GM12865 (cell line): ENCODE measurements around the gene ALDOA.

Source experiments
- DNase-seq: peaks from one replicate; pipeline ENCODE4 v3.0.0; 2010; ENCODE audit warnings: low read depth
- H3K4me3 ChIP-seq: 2 replicates; pipeline ENCODE4 v1.5.1; 2011; ENCODE audit warnings: mild to moderate bottlenecking, low read depth, low read length, control low read depth
- TF ChIP-seq, protein P1 (sequence below): IDR thresholded peaks from 2 replicates; pipeline ENCODE4 v1.5.1; 2011; ENCODE audit warnings: low read length, control low read depth, low read depth, inconsistent platforms; ENCODE audit not compliant: insufficient read depth; ENCODE audit errors: missing control alignments

Gene ALDOA

DNA sequence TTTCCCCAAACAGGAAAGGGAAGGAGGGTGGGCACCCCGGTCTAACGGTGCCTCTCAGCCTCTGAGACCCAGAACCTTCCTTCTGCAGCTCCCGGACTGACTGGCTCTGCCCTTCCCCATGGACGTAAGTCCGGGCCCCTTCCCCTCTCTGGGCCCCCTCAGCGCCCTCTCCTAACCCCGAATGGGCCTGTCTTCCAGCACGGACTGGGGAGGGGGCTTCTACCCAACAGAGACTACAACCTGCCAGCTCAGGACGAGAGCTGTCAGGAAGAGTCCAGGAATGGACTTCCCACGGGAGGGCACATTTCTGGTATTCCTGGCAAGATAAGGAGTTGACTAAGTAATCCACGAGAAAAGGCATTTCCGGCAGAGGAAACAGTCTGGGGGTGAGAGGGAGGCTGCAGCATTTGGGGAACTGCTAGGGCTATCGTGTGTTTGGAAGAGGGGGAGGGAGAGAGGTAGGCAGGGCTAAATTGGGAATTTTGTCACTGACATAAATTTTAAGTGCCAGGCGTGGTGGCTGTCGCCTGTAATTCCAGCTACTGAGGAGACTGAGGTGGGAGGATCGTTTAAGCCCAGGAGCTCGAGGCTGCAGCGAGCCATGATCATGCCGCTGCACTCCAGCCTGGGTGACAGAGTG lies 12.1 kb upstream of the ALDOA start:
- TF ChIP-seq, protein P1, sequence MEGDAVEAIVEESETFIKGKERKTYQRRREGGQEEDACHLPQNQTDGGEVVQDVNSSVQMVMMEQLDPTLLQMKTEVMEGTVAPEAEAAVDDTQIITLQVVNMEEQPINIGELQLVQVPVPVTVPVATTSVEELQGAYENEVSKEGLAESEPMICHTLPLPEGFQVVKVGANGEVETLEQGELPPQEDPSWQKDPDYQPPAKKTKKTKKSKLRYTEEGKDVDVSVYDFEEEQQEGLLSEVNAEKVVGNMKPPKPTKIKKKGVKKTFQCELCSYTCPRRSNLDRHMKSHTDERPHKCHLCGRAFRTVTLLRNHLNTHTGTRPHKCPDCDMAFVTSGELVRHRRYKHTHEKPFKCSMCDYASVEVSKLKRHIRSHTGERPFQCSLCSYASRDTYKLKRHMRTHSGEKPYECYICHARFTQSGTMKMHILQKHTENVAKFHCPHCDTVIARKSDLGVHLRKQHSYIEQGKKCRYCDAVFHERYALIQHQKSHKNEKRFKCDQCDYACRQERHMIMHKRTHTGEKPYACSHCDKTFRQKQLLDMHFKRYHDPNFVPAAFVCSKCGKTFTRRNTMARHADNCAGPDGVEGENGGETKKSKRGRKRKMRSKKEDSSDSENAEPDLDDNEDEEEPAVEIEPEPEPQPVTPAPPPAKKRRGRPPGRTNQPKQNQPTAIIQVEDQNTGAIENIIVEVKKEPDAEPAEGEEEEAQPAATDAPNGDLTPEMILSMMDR = no peak
- DNase-seq = no peak
- H3K4me3 ChIP-seq = peak overlapping the region; percentile 74

GRCh38 chr16:30054451-30054850 lies 11.1 kb upstream of the ALDOA start:
- TF ChIP-seq, protein P1 = no peak
- no peak overlapping the region for H3K4me3 ChIP-seq
- no peak for DNase-seq

- peak; percentile 65 for DNase-seq
- TF ChIP-seq, protein P1 = peak; percentile 75
These were observed 10.5 kb upstream of the ALDOA start for GRCh38 chr16:30054959-30055553.

DNA sequence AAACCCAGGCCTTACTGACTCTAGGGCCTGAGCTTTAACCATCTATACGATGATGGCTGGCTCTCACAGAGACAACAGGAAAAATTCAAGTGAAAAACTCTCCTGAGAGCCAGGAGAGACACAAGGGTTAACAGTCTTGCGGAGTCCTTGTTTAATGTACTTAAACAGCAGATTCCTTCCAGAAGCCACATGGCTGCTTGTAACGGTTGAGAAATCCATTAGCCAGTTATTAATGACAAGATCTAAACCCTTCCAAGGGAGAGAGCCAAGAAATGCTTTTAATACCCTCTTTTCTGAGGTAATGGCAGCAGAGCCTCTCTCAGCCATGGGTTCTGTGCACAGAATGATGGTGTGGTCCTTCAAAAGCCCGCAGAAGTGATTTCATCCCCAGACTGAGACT lies 5.2 kb upstream of the ALDOA start:
- DNase-seq = no peak
- TF ChIP-seq, protein P1 = no peak
- no peak overlapping the region for H3K4me3 ChIP-seq

More at GRCh38 chr16:30054959-30055553, 10.5 kb upstream of the ALDOA start:
- H3K4me3 ChIP-seq = no peak overlapping the region

DNA sequence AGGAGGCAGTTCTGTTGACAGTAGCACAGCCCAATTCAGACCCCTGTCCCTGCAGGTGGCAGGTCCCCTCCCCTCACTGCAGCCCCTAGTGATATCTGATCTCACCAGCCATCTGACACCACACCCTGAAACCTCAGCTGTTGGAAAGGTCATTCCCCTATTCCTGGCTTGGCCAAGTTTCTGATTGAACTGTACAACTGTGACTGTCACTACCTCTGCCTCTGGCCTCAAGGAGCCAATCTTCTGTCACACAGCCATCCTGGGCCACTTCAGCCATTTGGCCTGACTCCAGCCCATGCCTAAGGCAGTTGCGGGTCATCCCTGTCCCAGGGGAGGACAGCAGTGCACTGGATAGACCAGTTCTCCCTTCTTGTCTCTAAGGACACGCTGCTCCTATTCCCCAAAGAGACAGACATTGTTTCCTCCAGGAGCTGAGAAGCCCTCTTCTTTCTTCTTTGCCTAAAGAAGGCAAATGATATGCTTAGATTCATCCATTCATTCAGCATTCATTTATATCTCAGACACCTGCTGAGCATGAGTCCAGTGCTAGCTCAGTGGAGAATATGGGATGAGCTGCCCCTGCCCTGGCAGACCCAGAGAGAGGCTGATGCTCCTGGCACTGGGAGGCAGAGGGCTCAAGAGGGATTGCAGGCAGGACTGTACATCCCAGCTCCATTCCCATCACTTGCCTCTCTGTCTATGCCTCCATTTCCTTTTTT lies 4.6 kb upstream of the ALDOA start:
- DNase-seq = no peak
- TF ChIP-seq, protein P1 = no peak
- no peak overlapping the region for H3K4me3 ChIP-seq

GRCh38 chr16:30063278-30063892 lies 2.2 kb upstream of the ALDOA start:
- DNase-seq = no peak
- peak overlapping the region; percentile 94 for H3K4me3 ChIP-seq
- TF ChIP-seq, protein P1 = no peak
